Stimulated activated CD8-positive, alpha-beta memory T cell treated with anti-CD3 and anti-CD28 coated beads, Interleukin-12 subunit alpha, Interleukin-12 subunit beta, amount 100 ng/mL, for 24 hours (primary cell): ENCODE results near the gene PTRH1.
A peak's percentile ranks its signal among the peaks of the same experiment; 100 is the strongest.
"Not testable (repeated sequence)": the region's sequence is repeated elsewhere in the genome, so short reads cannot be mapped to it uniquely, and the experiment has no call there.

Experiments
- DNase-seq: peaks from one replicate; pipeline ENCODE4 v3.0.0-alpha.2; 2020; ENCODE audit errors: extremely low read depth

The PTRH1 gene, protein sequence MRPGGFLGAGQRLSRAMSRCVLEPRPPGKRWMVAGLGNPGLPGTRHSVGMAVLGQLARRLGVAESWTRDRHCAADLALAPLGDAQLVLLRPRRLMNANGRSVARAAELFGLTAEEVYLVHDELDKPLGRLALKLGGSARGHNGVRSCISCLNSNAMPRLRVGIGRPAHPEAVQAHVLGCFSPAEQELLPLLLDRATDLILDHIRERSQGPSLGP

DNA sequence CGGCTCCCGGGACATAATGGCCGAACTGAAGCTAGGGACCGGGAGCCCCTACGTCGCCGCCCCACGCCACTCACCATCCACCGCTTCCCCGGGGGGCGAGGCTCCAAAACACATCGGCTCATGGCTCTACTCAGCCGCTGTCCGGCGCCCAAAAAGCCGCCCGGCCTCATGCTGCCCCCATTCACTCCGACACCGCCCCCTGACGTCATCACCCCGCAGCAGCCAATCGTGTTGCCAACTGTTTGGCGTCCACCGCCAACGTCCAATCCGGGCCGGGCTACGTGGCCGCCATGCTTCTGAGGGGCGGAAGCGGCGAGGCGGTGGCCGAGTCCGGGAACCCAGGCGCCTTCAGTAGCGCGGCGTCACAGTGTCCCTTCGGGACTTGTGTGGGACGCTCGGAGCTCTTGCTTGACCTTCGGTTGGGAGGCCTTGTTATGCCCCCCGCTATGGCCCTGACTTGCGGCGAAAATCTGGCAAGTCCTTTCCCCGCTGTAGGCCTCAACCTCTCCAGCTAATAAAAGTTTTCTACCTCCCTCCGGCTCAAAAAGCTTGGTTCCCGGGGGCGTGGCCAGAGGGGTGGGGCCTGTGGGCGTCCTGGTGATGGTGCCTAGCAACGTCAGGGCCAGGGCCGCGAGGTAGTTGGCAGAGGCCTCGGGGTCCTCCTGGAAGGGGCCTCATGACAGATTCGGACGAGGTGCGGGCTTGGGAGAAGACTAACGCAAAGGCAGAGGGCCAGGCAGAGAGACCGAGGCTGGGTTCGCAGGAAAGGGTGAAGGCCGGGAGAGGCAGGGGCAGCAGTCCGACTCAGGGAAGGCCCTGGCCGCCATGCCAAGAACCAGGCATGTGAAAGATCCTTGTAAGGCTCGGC, at the start of gene PTRH1, which contains the start of gene TTC16:
TSS of gene PTRH1 (minus strand) at position 194 of the 868 bp plus-strand sequence. CDS start at position 170, 24 bp downstream.
TSS of gene TTC16 (plus strand) at position 610 of the 868 bp plus-strand sequence. CDS start at position 677, 67 bp downstream.
- DNase-seq = peak; percentile 95

DNA sequence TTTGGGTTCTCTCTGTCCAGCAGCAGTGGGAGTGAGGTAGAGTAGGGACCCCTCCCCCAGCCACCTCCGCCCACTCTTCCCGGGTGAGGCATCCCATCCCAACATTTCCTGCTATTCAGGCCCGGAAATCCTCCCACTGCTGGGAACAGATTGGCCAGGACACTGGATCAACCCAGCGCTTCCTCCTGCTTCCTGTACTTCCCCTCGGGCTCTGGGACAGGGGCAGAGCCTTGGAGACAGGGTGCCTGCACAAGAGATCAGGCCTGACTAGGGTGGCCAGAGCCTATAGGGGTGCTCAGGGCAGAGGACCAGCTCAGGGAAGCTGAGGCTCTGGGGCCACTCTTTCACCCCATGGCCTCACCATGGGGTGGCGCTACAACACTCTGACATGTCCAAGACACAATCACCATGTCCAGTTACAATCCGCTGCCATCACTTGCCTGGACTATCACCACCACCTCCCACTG, 48.5 kb upstream of the PTRH1 start:
- DNase-seq = no peak

DNA sequence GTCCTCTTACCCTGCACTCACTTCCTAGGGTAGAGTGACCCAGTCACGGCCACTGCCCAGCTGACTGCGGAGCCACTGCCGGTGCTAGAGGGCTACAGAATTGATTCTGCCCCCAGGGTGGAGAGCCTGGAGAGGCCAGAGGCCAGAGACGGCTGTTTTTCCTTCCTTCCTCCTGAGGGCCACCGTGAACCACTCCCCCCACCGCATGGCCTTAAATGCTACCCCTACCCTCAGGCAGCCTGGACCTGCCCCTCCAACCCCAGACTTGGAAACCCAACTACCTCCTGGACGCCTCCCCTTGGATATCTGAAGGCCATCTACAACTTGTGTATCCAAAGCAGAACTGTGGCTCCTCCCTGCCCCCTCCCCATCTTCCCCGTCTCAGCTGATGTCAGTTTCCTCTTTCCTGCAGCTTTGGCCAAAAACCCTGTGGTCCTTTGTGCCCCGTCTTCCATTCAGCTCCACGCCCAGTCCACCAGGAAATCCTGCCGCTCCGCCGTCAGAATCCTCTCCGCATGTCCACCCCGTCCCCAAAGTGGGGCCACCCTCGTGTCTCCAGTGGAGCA, 46.7 kb upstream of the PTRH1 start:
- no peak for DNase-seq

DNA sequence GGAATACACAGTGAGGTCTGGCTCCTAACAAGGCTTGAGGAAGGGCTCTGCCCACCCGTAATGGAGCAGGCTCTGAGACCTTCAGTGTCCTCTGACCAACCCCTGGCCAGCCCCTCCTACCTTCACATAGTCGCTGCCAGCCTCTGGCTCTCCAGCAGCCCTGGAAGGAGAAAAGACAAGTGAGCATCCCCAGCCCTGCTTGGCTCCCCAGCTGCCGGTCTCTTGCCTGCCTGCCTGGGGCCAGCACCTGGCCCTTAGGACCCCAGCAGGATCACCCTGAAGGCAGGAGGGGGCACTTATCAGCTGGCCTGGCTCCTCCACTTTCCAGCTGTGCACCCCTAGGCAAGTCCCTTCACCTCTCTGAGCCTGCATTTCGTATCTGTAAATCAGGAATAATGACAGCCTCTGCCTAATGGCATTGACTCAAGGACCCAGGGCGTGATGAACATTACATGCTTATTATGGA, 46.1 kb upstream of the PTRH1 start:
- no peak for DNase-seq

DNA sequence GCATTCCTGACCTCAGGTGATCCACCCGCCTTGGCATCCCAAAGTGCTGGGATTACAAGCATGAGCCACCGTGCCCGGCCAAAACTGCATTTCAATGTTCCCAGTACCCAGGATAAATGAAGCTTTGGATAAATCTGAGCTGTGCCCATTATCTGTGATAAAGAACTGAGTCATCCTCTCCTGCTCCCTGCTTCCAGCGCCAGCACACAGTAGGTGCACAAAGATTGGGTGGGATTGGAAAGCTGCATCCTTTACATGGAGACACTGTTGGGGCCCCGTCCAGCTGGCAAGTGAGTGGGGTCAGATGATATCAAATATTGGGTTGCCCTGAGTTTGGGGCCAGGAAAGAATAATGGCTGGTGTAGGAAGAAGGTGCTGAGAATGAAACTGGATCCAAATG, 45.6 kb upstream of the PTRH1 start:
- DNase-seq = no peak

DNA sequence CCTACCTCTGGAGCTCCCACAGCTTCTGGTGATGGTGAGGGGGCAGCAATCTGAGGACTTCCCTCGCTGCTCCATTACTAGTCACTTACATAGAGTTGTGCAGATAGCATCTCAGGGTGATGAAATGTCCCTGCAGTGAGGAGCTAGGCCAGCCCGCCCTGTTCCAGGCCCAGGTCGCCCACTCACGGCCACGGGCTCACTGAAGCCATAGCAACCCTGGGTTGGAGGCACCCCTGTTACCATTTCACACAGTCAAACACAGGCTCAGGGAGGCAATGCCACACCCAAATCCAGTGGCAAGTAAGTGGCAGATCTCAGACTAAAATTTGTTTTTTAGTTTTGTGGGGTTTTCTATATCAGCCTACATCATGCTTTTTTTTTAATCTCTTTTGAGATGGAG, 43.4 kb upstream of the PTRH1 start:
- no peak for DNase-seq

DNA sequence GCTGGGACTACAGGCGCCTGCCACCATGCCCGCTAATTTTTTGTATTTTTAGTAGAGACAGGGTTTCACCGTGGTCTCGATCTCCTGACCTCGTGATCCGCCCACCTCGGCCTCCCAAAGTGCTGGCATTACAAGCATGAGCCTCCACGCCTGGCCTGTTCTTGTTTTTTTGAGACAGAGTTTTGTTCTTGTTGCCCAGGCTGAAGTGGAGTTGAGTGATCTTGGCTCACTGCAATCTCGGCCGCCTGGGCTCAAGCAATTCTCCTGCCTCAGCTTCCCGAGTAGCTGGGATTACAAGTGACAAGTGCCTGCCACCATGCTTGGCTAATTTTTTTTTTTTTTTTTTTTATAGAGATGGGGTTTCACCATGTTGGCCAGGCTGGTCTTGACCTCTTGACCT, 41.3 kb upstream of the PTRH1 start:
- DNase-seq = not testable (repeated sequence)

DNA sequence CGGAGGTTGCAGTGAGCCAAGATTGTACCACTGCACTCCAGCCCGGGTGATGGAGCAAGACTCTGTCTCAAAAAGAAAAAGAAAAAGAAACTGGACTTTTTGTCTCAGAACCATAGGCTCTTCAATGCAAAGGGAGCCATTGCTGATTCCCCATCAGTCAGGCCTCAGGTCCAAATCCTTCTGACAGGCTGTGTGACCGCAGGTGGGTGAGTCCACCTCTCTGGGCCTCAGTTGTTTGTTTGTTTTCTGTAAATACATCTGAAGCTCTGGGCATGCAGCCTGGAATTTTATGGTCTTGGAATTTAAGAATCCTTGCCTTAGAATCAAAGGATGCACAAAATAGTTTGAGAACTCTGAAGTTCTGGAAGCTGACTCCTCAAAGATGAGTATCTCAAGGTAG, 40.8 kb upstream of the PTRH1 start:
- DNase-seq = no peak

DNA sequence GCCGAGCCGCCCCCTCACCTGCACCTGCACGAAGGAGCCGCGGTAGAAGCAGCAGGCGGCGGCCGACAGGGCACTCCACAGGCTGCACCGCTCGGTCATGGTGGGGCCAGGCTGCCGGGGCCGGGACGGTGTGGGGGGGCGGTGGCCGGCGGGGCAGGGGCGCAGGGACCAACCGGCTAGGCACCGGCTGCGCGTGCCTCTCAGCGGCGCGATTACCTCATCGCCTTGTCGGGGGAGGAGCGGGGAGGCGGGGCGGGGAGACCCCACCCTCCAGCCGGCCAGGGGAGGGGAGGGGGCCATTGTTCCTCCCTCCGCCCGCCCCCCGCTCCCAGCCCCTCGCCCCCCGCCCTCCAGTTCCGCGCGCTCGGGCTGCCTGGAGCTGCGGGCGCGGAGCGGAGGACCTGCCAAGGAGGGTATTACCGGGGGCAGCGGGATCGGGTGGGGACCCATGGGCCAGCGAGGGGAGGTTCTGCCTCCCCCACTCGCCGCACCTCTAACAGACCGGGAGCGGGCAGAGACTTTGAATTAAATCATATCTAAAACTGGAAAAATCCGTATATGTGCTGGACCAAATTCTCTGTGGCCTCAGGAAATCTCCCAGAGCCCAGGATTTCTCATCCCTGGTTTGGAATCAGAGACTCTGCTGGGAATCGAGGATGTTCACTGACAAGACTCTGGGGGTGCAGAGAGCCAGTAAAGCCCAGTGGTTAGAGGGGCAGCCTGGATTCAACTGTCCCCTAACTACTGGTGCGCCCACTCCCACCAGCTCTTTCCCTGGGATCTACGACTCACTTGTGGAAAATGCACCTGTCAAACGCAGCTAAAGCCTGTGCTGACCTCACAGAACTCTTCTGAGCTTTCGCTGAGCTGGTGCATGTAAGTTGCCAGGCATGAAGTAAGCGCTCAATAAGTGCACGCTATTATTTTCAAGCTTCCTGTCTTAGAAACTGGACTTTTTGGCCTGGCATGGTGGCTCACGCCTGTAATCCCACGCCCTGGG, 39.9 kb upstream of the PTRH1 start:
- DNase-seq = no peak

DNA sequence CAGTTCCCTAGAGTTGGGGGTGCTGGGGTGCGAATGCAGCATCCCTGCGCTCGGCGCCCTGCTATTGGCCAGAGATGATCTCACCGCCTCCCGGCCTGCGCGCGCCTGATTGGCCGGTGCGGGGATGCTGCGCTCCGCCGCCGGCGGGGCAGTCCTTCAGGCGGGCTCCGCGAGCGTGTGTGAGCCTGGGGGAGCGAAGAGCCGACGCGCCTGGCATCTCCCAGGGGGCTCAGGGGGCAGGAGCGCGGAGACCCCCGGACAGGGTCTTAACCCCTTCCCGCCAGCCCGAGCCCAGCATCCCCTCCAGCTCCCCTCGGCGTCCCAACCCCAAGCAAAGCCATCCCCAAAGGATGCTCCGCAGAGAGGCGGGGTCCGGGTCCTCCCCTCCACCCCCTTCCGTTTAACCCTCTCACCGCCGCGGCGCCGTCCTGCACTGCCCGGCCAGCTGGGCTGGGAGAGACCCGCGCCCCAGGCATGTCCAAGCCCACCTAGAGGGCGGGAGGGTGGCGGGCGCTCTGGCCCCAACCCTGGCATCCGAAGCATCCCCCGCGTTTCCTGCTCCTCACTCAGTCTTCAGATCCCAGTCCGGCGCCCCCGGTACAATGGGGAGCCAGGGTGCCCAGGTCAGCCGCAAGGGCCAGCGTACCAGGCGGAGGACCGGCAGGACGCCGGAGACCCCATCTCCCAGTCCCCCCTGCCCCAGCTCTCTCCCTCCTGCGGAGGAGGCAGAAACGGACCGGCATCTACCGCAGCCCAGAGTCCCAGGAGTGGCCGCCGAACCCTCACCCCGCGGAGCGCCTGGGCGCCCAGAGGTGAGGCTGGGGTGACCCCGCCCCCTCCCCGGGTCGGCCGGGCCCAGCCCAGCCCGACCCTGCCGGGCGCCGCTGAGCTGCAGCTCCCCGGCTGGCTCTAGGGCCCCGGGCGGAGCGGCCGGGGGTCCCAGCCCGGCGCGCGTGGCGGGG, 38.9 kb upstream of the PTRH1 start:
- no peak for DNase-seq

DNA sequence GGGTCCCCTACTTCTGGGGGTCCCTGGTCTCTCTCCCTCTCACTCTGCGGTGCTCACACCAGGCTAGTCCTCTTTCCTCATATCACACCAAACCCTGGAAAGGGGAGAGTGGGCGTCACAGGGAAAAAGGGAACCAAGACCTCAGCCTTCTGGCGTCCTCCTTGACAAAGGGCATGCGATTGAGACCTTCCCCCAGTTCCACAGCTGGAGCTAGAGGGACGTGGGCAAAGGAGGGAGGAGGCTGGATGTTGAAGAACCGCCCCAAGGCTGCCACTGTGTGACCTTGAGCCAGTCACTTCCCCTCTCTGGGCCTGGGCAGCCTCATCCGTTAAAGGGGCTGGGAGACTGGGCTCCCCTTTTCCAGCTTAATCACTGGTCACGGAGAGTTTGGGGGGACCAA, 38.2 kb upstream of the PTRH1 start:
- DNase-seq = no peak

DNA sequence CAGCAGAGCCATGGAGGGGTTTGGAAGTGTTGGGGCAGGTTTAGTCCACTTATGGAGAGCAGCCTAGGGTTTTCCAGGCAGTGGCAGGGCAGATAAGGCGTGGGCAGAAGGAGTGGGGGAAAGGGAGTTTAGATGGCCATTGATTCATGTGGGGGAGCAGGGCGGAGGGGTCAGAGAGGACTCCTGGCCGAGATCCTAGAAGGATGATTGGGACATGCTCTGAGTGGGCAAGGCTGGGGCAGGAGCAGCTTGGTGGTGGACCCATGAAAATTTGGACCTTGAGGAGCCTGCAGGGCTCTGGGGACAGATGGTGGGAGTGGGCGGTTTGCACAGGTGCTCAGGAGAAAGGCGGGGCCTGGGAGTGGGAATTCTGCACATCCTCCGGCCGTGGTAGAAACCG, 37.7 kb upstream of the PTRH1 start:
- no peak for DNase-seq

DNA sequence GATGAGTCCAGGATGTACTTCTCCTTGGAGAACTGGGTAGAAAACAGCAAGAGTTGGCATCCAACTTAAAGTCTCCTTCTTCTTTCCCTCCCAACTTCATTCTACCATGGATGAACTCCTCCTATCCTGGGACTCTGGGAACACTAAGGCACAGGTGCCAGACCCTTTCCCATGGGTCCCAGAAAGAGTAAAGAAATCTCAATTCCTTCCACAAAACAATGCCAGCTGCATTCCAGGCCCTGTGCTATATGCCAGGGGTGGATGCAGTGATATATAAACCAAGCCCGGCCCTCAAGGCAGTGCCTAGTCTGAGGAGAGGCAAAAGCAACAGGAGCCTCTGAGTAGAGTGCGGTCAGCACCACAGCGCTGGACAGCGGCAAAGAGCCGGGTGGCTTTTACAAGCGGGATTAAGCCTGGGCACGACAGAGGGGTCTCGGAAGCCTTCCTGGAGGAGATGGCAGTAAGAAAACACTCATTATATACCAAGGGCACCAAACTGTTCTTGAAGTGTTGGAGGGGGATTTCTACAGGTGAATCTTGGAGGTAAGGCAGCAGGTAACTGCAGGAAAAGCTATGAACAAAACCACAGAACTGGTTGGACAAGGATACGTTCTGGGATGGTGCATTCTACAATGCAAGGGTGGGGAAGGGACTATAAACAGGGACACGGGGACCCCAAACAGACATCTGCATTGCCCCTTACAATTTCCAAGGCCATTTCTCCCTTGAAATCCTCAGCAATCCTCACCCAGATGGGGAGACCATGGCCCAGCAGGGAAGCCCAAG, 36.0 kb upstream of the PTRH1 start:
- no peak for DNase-seq

DNA sequence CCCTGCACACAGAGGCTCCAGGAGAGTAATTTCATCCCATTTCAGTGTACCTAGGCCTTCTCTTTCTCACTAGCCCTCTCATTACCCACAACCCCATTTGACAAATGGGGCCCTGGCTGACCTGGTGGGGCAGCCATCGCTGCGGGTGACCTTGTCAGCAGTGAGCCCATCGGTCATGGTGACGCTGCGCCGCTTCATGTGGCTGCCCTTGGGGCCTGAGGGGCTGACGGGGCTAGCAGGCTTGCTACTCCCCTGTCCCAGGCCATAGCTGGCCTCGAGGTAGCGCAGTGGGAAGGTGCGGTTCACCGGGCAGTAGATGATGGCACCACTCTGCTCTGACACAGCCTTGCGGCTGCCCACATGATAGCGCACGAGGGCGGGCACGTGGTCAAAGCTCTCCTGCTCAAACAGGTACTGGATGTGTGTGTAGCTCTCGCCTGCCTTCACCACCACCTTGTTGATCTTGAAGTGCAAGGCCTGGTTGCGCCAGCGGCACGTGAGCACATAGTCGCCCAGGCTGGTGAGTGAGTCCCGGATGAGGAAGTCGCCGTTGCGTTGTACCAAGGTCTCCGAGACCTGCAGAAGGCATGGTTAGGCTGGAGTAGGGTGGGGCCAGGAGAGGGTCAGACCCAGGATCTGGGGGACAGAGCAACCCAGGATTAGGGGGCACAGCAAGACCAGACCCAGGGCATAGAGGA, 33.8 kb upstream of the PTRH1 start:
- no peak for DNase-seq

DNA sequence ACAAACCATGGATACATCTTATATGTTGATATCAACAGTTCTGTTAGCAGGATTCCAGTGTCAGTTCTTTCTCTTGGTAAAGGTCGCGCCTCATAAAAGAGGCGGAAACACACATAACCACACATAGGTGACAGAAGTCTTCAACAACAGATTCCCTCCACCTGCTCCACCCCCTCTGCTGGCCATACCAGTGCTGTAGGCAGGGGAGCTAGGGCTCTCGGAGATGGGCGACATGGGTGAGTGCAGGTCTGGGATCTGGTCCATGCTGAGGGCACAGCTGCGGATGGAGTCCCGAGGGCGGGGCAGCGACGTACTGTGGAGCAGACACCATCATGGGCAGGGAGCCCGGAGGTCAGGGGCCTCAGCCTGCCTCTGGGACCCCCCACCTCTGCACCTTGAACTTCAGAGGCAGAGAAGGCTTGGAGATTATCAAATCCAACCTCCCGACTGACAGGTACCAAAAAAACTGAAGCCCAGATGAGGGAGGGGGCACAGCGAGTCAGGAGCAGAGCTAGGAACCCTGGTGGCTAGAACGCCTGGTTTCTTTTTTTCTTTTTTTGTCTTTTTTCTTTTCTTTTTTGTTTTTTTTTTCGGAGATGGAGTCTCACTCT, 31.6 kb upstream of the PTRH1 start:
- DNase-seq = no peak

DNA sequence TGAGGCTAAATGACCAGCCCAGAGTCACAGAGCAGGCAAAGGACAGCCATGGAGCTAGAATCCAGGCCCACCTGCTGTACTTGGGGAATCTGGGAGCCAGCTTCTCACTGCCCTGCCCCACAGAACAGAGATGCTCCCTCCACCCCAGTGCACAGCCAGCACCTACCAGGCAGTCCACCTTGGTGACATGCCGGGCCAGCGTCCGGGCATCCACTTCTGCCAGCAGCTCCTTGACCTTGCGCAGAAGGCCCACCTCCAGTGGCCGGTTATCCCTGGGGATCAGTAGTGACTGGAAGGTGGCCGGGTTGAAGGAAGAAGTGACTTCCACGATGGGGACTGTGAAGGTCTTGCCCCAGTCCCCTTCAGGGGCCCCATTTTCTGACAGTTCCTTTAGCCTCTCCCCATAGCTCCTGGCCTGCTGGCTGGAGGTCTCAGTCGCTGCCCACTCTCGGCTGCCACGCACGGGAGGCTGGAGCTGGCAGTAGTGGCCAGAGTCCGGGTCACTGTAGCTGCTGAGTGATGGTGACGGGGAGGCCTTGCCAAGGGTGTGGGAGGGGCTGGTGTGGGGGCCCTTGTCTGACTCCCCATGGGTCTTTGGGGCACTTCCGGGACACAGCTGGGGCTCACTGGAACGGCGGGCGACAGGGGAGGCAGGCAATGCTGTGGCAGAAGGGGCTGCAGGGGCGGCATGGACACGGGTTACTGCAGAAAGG, 29.1 kb upstream of the PTRH1 start:
- no peak for DNase-seq

DNA sequence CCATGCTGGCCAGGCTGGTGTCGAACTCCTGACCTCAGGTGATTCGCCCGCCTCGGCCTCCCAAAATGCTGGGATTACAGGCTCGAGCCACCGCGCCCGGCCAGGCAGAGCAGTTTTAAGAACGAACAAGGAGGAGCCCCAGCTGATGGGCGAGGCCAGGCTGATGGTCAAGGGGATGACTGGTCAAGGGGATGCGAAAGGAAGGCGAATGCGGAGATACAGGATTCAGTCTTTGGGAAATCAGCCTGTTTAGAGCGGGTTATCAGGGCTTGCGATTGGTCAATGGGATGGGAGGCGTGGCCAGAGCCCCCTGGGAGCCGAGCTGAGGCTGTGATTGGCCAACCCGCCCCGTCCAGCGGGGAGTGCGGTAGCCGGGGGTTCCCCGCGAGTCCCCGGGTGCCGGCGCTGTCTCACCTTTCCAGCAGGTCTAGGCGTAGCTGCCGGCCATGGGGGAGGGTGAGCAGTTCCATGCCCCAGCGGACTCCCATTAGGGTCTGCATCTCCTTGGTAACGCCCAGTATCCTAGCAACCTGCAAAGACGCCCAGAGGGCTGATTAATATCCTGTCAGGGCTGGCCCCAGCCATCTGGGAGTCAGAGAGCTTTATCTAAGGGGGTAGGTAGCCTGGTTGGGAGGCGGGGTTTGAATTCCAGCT, 27.1 kb upstream of the PTRH1 start:
- DNase-seq = no peak
